GM23248 (cell line): Measurements from ENCODE around the gene NUCB2.

Source experiments
- EZH2 ChIP-seq: fragments of 200-600 bp; sonication (generic); IDR thresholded peaks from 2 replicates; pipeline ENCODE4 v1.6.1; 2018; ENCODE audit warnings: antibody characterized with exemption, mild to moderate bottlenecking; ENCODE audit not compliant: insufficient read depth, poor library complexity, severe bottlenecking
- EZH2phosphoT487 ChIP-seq: fragments of 200-600 bp; sonication (generic); IDR thresholded peaks from 2 replicates; pipeline ENCODE4 v1.6.1; 2018; ENCODE audit warnings: antibody characterized with exemption, moderate library complexity, mild to moderate bottlenecking, low read depth; ENCODE audit not compliant: insufficient read depth

DNA sequence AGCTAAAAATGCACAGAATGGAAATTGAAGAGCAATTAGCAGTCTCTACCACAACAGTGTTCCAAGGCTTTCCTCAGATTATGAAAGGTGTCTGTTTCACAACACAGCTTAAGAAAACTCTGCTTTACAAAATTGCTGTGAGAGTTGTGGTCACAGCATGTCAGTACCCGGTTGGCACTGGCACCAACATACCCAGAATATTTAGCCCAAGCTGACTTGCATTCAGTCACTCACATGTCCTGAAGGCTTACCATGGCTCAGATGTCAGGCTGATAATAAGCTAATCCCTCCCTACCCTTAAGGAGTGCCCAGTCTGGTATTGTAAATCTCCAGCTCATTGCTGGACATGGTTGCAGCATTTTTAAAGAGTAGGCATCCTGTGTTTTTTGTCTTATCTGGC lies 90.0 kb downstream of the NUCB2 start:
- no peak for TF ChIP-seq EZH2
- TF ChIP-seq EZH2phosphoT487, result no peak
